Lower leg skin (tissue), 4 donors: ENCODE results near the gene C3orf18. TPM values are rescaled to one million over a fixed set of nuclear protein-coding genes. Genes with fewer than 3 reads are reported as not detected.
"Not testable (repeated sequence)": the region's sequence is repeated elsewhere in the genome, so short reads cannot be mapped to it uniquely, and the experiment has no call there.

Experiments used
- DNase-seq, 2 donors: peaks; one replicate each; pipeline ENCODE4 v3.0.0-alpha.2; 2019; ENCODE audit warnings: low spot score in 2 of 2
- H3K4me3 ChIP-seq: fragments of 200-600 bp; sonication (generic); 2 replicates; pipeline ENCODE4 v1.5.1; 2017; ENCODE audit warnings: mild to moderate bottlenecking, low read depth; ENCODE audit not compliant: poor library complexity, severe bottlenecking
- CTCF ChIP-seq, 3 donors: fragments of 450-650 bp; IDR thresholded peaks; one replicate each; pipeline ENCODE4 v1.5.1; 2016; ENCODE audit warnings: antibody characterized with exemption in 3 of 3, mild to moderate bottlenecking in 3 of 3, moderate library complexity in 2 of 3
- POLR2A ChIP-seq, 2 donors: fragments of 450-650 bp; IDR thresholded peaks; one replicate each; pipeline ENCODE4 v1.6.1; 2016 to 2017; ENCODE audit warnings: antibody characterized with exemption in 2 of 2, mild to moderate bottlenecking in 1 of 2, moderate library complexity in 1 of 2
- WGBS, 2 donors: methylation state at CpG; one replicate each; pipeline ENCODE4 v1.1.5; 2018; 5-methylcytosine and 5-hydroxymethylcytosine counted together
- intact Hi-C: fragments of 100-400 bp; cut with DNase I; formaldehyde crosslinking; loops from one replicate; pipeline ENCODE4 v1.15.0; 2023; ENCODE audit warnings: low total_unique reads
- total RNA-seq, 4 donors: library from RNA; depleted of rRNA; stranded (reverse); fragments of >200 nt; gene quantifications; one replicate each; pipeline ENCODE4 v1.1.0, GENCODE V29; 2016

The C3orf18 gene
- total RNA-seq, 4 donors from 2014 or later = 0.27 to 3.9 (median 2.0) TPM

GRCh38 chr3:50517721-50518206 lies 49.8 kb downstream of the C3orf18 start:
- H3K4me3 ChIP-seq = no peak overlapping the region
- TF ChIP-seq CTCF (IDR thresholded peaks at IDR 0.05) (no peak), POLR2A (IDR thresholded peaks at IDR 0.05) (no peak)
- DNase-seq = no peak
- WGBS, 2 donors = 69 to 82% methylated on average over 4 of the region's 4 CpGs
- intact Hi-C loops = no loop called here

GRCh38 chr3:50516440-50516871 lies 51.1 kb downstream of the C3orf18 start:
- TF ChIP-seq CTCF (IDR thresholded peaks at IDR 0.05) = no peak
- TF ChIP-seq POLR2A (IDR thresholded peaks at IDR 0.05) = no peak
- DNase-seq = no peak
- WGBS, 2 donors = 55 to 65% methylated on average over 4 of the region's 4 CpGs
- H3K4me3 ChIP-seq = no peak overlapping the region
- intact Hi-C loops = no loop called here

- 14 to 36% methylated on average over 20 to 22 of the region's 22 CpGs for WGBS, 2 donors
- no peak overlapping the region for H3K4me3 ChIP-seq
- TF ChIP-seq CTCF (IDR thresholded peaks at IDR 0.05) (no peak), POLR2A (IDR thresholded peaks at IDR 0.05) (no peak)
- intact Hi-C loops = no loop called here
- DNase-seq = no peak
Observed at GRCh38 chr3:50515565-50516439, 51.7 kb downstream of the C3orf18 start.

- WGBS, 2 donors = 85 to 91% methylated on average over 8 of the region's 8 CpGs
- intact Hi-C loops, H3K4me3 ChIP-seq, DNase-seq: not testable (repeated sequence)
Observed at GRCh38 chr3:50512908-50513307, 54.6 kb downstream of the C3orf18 start.

GRCh38 chr3:50512131-50512530 lies 55.4 kb downstream of the C3orf18 start:
- intact Hi-C loops = no loop called here
- TF ChIP-seq CTCF (IDR thresholded peaks at IDR 0.05) (no peak), POLR2A (IDR thresholded peaks at IDR 0.05) (no peak)

GRCh38 chr3:50510325-50510724 lies 57.2 kb downstream of the C3orf18 start:
- no peak overlapping the region for H3K4me3 ChIP-seq
- TF ChIP-seq CTCF (IDR thresholded peaks at IDR 0.05) (no peak), POLR2A (IDR thresholded peaks at IDR 0.05) (no peak)
- intact Hi-C loops = no loop called here
- DNase-seq = no peak
- WGBS, 2 donors = 90 to 93% methylated on average over 2 of the region's 2 CpGs

More at GRCh38 chr3:50512131-50512530, 55.4 kb downstream of the C3orf18 start:
- DNase-seq = no peak
- H3K4me3 ChIP-seq = no peak overlapping the region
- 88 to 97% methylated on average over 3 of the region's 3 CpGs for WGBS, 2 donors
